Measurements from ENCODE around the gene ARSB.
A peak's percentile ranks its signal among the peaks of the same experiment; 100 is the strongest.
"Not testable (repeated sequence)": the region's sequence is repeated elsewhere in the genome, so short reads cannot be mapped to it uniquely, and the experiment has no call there.

Gene ARSB

GRCh38 chr5:78771260-78772205 lies 213.6 kb downstream of the ARSB start:
- DNase-seq, result no peak

- no peak for DNase-seq
Measured at GRCh38 chr5:78768781-78769380, 216.2 kb downstream of the ARSB start.

GRCh38 chr5:78766412-78766762 lies 218.7 kb downstream of the ARSB start:
- DNase-seq, result no peak

- no peak for DNase-seq
Measured at GRCh38 chr5:78765756-78766411, 219.2 kb downstream of the ARSB start.

GRCh38 chr5:78765116-78765515 lies 220.0 kb downstream of the ARSB start:
- no peak for DNase-seq

- DNase-seq, result no peak
Measured at GRCh38 chr5:78763659-78764189, 221.4 kb downstream of the ARSB start.

- DNase-seq, result not testable (repeated sequence)
Measured at GRCh38 chr5:78762743-78763142, 222.4 kb downstream of the ARSB start.

- DNase-seq, result no peak
Measured at GRCh38 chr5:78761840-78762239, 223.3 kb downstream of the ARSB start.

GRCh38 chr5:78760770-78761169 lies 224.3 kb downstream of the ARSB start:
- no peak for DNase-seq

- DNase-seq, result no peak
Measured at GRCh38 chr5:78760366-78760765, 224.7 kb downstream of the ARSB start.

GRCh38 chr5:78758169-78758839 lies 226.8 kb downstream of the ARSB start:
- DNase-seq, result no peak

- no peak for DNase-seq
Measured at GRCh38 chr5:78757269-78758053, 227.6 kb downstream of the ARSB start.

GRCh38 chr5:78756858-78757257 lies 228.3 kb downstream of the ARSB start:
- DNase-seq, result no peak

- no peak for DNase-seq
Measured at GRCh38 chr5:78755822-78756429, 229.2 kb downstream of the ARSB start.

GRCh38 chr5:78754655-78755054 lies 230.5 kb downstream of the ARSB start:
- DNase-seq, result no peak

- no peak for DNase-seq
Measured at GRCh38 chr5:78753093-78753531, 232.0 kb downstream of the ARSB start.

- no peak for DNase-seq
Measured at GRCh38 chr5:78751872-78752271, 233.2 kb downstream of the ARSB start.

GRCh38 chr5:78750281-78750680 lies 234.8 kb downstream of the ARSB start:
- DNase-seq, result no peak

GRCh38 chr5:78747705-78748359 lies 237.3 kb downstream of the ARSB start:
- peak; percentile 18 for DNase-seq

- peak; percentile 88 for DNase-seq
Measured at GRCh38 chr5:78747055-78747454, 238.1 kb downstream of the ARSB start.

Data from retina (tissue), 1 donor.